ENCODE results near the gene SCG3. TPM values are rescaled to one million over a fixed set of nuclear protein-coding genes. Genes with fewer than 3 reads are reported as not detected.

Gene SCG3
- total and polyA plus RNA-seq, 2 donors (not counting 1 experiment from before 2014, with no cell fraction given): not detected

GRCh38 chr15:51669381-51669780 is 11.9 kb upstream of the SCG3 start:
- no peak overlapping the region for H3K27ac ChIP-seq (ENCODE audit: low read length in 2 of 2)
- no peak overlapping the region for H3K9ac ChIP-seq (ENCODE audit: low read length)
- no peak overlapping the region for H3K4me3 Mint-ChIP-seq
- H3K79me2 ChIP-seq (ENCODE audit: control insufficient read depth, insufficient read depth, low read length): no peaks in the 10 kb centered on the region
- no peaks in the 10 kb centered on the region for H4K20me1 ChIP-seq (ENCODE audit: control insufficient read depth, insufficient read depth, low read length, poor library complexity, severe bottlenecking)
- ATAC-seq (ENCODE audit: low read depth): no peak
- H3K9me3 Mint-ChIP-seq (ENCODE audit: insufficient read depth): no peaks in the 10 kb centered on the region
- TF ChIP-seq EZH2 (IDR thresholded peaks at IDR 0.05; ENCODE audit: borderline replicate concordance, insufficient read depth, low read depth, low read length, poor library complexity, severe bottlenecking) (no peak), CTCF (IDR thresholded peaks at IDR 0.05) (no peak)
- H3K4me1 Mint-ChIP-seq: no peaks in the 10 kb centered on the region
- 83% methylated on average over 1 of the region's 2 CpGs for WGBS (ENCODE audit: insufficient coverage)
- H2AFZ ChIP-seq (ENCODE audit: insufficient read depth, low read depth, low read length, poor library complexity, severe bottlenecking): no peak overlapping the region
- intact Hi-C loops (cut with micrococcal nuclease): no loop called here
- DNase-seq: no peak
- POLR2A ChIA-PET: no interaction called here
- no peaks in the 10 kb centered on the region for H3K4me1 ChIP-seq (ENCODE audit: control insufficient read depth in 2 of 2, insufficient read depth in 2 of 2, low read length in 2 of 2)
- no peak overlapping the region for H3K4me3 ChIP-seq (ENCODE audit: control extremely low read depth in 1 of 5, extremely low read depth in 1 of 5, insufficient read depth in 1 of 5, low read depth in 2 of 5, low read length in 4 of 5)
- H3K27me3 Mint-ChIP-seq: peaks cover 21% of the 10 kb centered on the region
- H3K9me3 ChIP-seq (ENCODE audit: control extremely low read depth in 1 of 3, control insufficient read depth in 2 of 3, insufficient read depth in 1 of 3, low read length in 2 of 3): no peaks in the 10 kb centered on the region
- CTCF ChIA-PET: interaction anchor here (0.6 to 2.3 kb wide), 2 partner anchors 20 to 491 kb away, joined by 3 to 8 read pairs; no protein-coding TSS in a partner anchor
- H3K27ac Mint-ChIP-seq: no peak overlapping the region
- no peak overlapping the region for H3K4me2 ChIP-seq (replicated peaks; ENCODE audit: low read depth, low read length, poor library complexity, severe bottlenecking)
- peaks cover 0 to 3% (median 0%) of the 10 kb centered on the region in 4 experiments for H3K27me3 ChIP-seq (replicated peaks in 1 of 4; ENCODE audit: control extremely low read depth in 1 of 4, control insufficient read depth in 3 of 4, insufficient read depth in 4 of 4, low read length in 3 of 4)
- no peaks in the 10 kb centered on the region for H3K36me3 ChIP-seq (replicated peaks in 1 of 2; ENCODE audit: control extremely low read depth in 1 of 2, control insufficient read depth in 1 of 2, extremely low read depth in 1 of 2, insufficient read depth in 2 of 2, low read length in 1 of 2)

- Histone ChIP-seq H3K27ac (ENCODE audit: low read length in 2 of 2) (no peak overlapping the region), H3K36me3 (replicated peaks in 1 of 2; ENCODE audit: control extremely low read depth in 1 of 2, control insufficient read depth in 1 of 2, extremely low read depth in 1 of 2, insufficient read depth in 2 of 2, low read length in 1 of 2) (no peaks in the 10 kb centered on the region), H3K4me3 (ENCODE audit: control extremely low read depth in 1 of 5, extremely low read depth in 1 of 5, insufficient read depth in 1 of 5, low read depth in 2 of 5, low read length in 4 of 5) (no peak overlapping the region), H4K20me1 (ENCODE audit: control insufficient read depth, insufficient read depth, low read length, poor library complexity, severe bottlenecking) (no peaks in the 10 kb centered on the region), H3K9me3 (ENCODE audit: control extremely low read depth in 1 of 3, control insufficient read depth in 2 of 3, insufficient read depth in 1 of 3, low read length in 2 of 3) (no peaks in the 10 kb centered on the region), H3K27me3 (replicated peaks in 1 of 4; ENCODE audit: control extremely low read depth in 1 of 4, control insufficient read depth in 3 of 4, insufficient read depth in 4 of 4, low read length in 3 of 4) (peaks cover 0 to 3% (median 0%) of the 10 kb centered on the region in 4 experiments), H3K79me2 (ENCODE audit: control insufficient read depth, insufficient read depth, low read length) (no peaks in the 10 kb centered on the region), H3K9ac (ENCODE audit: low read length) (no peak overlapping the region), H3K4me2 (replicated peaks; ENCODE audit: low read depth, low read length, poor library complexity, severe bottlenecking) (no peak overlapping the region), H3K4me1 (ENCODE audit: control insufficient read depth in 2 of 2, insufficient read depth in 2 of 2, low read length in 2 of 2) (no peaks in the 10 kb centered on the region), H2AFZ (ENCODE audit: insufficient read depth, low read depth, low read length, poor library complexity, severe bottlenecking) (no peak overlapping the region)
- DNase-seq: no peak
- TF ChIP-seq EZH2 (IDR thresholded peaks at IDR 0.05; ENCODE audit: borderline replicate concordance, insufficient read depth, low read depth, low read length, poor library complexity, severe bottlenecking): no peak
- no peak for TF ChIP-seq CTCF (IDR thresholded peaks at IDR 0.05)
- Mint-ChIP-seq H3K9me3 (ENCODE audit: insufficient read depth) (no peaks in the 10 kb centered on the region), H3K27ac (no peak overlapping the region), H3K27me3 (peaks cover 27% of the 10 kb centered on the region), H3K4me1 (no peaks in the 10 kb centered on the region), H3K4me3 (no peak overlapping the region)
- POLR2A ChIA-PET: no interaction called here
- CTCF ChIA-PET: interaction anchor here (0.8 kb wide), 1 partner anchor 22 kb away, joined by 3 read pairs; no protein-coding TSS in a partner anchor
- ATAC-seq (ENCODE audit: low read depth): no peak
- 83% methylated on average over 4 of the region's 9 CpGs for WGBS (ENCODE audit: insufficient coverage)
- intact Hi-C loops (cut with micrococcal nuclease): no loop called here
Observed at GRCh38 chr15:51672155-51672687, 9.1 kb upstream of the SCG3 start.
